GM18517 (cell line): ENCODE measurements around the gene INF2.

Experiments
- ATAC-seq: cut with Tn5 transposase; IDR thresholded peaks from one replicate; pipeline ENCODE4 v1.9.1; 2021; ENCODE audit warnings: mild to moderate bottlenecking, moderate library complexity; ENCODE audit not compliant: unreplicated experiment

Gene INF2

GRCh38 chr14:104768437-104769323 is 79.3 kb downstream of the INF2 start:
- ATAC-seq: no peak

DNA sequence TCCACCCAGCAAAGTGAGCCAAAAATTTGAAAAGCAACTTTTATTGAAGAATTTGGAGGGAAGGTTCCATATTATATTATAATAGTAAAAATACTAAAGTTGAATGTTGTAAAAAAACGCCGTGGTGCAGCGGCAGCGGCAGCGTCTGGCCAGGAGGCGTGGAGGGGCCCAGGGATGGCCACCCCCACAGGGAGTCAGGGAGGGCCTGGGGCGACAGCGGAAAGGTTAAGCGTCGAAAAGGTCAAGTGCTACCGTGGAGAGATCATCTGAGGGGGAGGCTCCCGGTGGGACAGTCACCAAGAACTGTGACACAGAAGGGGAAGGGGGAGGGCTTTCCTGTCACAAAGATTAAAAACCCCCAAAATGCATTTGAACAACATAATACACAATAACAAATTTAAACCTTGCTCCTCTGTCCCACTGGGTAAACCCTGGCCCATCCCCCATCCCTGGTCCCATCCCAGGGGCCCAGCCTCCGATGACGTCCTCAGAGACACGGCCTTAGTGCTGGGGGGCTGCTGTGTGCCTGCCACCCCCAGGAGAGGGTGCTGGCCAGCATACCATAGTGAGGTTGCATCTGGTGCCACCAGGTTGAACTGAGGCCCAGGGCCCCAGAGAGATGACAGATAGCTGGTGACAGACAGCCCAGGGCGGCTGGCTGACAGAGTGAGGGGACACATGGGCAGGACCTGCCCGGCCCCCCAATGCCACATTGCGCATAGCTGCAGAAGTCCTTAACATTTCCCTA is 80.1 kb downstream of the INF2 start:
- no peak for ATAC-seq

GRCh38 chr14:104770072-104770579 is 80.7 kb downstream of the INF2 start:
- ATAC-seq: no peak

DNA sequence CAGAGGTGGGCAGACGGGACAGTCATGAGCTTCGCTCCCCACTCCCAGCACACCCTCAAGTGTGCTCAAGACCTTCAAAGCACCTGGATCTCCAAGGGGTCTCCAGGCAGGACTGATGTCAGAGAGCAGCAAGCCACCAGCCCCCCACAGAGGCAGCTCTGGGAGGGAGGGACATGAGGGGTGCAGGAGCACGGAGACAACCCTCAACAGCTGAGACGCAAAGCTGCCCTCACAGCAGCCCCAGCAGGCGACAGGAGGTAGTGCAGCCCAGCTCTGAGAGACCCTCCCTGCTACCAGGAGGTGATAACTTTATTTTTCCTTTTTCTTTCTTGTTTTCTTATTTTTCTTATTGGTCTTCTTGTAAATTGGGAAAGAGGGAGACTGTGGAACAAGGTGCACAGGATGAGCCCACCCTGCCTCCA is 81.4 kb downstream of the INF2 start:
- ATAC-seq: no peak

- ATAC-seq: no peak
These were observed 82.0 kb downstream of the INF2 start for GRCh38 chr14:104771374-104771773.
